GM19035 (cell line): ENCODE results near the gene DHRS12.

ENCODE experiments used
- ATAC-seq: cut with Tn5 transposase; IDR thresholded peaks from one replicate; pipeline ENCODE4 v1.9.1; 2021; ENCODE audit not compliant: unreplicated experiment

The DHRS12 gene

DNA sequence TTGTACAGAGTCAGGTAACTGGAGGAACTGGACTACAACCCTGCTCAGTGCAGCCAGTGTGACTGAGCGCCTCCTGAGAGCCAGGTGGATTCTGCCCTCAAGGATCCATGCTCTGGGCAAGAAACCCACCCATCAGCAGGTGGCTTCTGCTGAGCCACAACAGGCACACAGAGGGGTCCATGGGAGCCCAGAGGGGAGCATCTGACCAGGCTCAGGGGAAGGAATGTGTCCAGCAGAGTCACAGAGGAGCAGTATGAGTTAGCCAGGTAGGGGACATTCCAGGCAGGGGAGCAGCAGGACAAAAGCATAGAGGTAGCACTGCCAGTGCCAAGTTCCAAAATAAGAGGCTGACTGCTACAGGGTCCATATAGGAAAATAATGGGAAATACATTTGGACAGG, 19.9 kb downstream of the DHRS12 start:
- no peak for ATAC-seq

DNA sequence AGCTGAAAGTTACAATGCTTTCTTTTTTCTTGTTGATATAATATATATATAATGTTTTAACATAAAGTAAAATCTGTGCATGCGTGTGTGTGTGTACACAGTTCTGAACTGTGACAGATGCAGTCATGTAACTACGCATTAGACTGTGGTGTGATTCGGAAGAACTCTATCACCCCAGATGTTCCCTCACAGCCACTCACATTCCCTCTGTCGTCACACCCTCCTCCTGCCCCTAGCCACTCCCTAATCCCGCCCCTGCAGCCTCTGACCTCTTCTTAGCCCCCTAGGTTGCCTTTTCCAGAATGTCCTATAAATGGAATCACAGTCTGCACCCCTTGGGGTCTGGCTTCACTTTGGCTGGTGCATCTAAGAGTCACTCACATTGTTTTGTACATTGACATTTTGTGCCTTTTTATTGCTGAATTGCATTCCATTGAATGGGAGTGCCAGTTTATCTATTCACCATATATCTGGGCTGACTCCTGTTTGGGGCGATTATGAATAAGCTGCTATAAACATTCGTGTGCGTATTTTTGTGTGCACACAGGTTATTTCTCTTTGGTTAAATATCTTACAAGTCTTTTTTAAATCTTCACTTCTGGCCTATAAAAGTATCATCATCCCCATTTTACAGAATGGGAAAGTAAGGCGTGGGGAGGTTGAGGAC, 20.4 kb downstream of the DHRS12 start:
- no peak for ATAC-seq

DNA sequence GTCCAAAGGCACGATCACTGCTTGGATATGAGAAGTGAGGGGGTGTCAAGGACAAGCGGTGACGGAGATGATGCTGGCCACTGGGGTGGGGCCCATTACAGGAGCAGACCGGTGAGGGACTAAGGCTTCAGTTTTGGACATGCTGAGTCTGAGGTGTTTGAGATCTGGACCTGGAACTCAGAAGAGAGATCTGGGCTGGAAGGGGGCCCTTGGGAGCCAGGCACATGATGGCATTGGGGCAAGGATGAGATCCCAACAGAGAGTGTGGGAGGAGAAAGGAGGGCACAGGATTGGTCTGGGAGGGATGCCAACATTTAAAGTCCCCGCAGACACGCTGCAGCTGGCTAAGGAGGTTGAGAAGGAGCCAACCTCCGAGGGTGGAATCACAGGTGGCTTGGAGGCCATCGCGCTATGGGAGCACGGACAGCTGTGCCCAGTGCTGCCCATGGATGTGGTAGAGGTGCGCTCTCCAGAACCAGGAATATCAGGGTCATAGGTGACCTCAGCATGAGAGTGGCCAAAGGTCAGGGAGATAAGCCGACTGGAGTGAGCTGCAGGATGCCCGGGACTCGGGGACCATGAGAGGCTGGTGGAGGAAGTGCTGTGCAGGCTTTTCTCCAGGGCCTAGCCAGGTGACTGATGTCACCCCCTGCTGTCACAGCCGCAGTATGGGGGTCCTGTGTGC, 21.8 kb downstream of the DHRS12 start:
- no peak for ATAC-seq

DNA sequence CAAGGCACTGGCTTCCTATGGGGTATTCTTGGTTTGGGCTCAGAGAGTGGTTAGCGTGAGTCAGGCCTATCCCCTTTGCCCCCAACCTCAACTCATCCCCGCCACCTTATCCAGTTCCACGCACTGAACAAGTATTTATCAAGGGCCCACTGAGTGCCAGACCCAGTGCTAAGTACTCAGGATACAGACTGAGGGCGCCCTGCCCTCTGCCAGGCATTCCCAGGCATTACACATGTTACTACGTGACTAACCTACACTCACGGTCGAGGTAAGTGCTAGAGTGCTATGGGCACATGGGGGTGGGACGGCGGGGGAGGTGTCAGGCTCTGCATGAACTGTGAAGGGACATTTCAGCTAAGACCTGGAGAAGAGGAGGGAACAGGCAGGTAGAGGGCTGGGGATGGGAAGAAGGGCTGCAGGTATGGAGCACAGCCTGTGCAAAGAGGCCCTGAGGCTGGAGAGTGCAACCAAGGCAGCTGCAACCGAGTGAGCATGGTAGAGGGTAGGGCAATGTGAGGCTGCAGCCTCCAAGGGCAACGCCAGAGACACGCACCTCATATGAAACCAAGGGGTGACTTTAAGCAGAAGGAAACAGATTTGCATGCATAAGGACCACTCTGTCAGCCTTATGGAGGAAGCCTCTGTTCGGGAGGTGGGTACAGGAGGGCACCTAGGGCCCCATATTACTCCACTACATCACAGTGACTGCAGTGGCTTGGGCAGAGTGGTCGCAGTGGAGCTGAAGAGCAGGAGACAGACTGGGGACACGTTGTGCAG, 22.5 kb downstream of the DHRS12 start:
- ATAC-seq = no peak

DNA sequence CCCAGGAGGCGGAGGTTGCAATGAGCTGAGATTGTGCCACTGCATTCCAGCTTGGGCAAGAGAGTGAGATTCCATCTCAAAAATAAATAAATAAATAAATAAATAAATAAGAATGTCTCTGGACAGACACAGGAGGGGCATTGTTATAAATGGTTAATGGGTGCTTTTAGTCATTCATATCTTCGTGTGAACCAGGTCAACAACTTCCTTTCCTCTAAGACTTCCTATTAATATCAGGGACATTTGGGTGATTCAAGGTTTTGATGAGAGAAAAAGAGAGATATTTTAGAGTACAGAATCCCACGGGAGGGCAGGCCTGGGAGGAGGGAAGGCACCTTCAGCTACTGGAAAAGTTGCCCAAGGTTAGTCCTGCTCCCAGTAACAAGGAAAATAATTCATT, 23.9 kb downstream of the DHRS12 start:
- no peak for ATAC-seq

DNA sequence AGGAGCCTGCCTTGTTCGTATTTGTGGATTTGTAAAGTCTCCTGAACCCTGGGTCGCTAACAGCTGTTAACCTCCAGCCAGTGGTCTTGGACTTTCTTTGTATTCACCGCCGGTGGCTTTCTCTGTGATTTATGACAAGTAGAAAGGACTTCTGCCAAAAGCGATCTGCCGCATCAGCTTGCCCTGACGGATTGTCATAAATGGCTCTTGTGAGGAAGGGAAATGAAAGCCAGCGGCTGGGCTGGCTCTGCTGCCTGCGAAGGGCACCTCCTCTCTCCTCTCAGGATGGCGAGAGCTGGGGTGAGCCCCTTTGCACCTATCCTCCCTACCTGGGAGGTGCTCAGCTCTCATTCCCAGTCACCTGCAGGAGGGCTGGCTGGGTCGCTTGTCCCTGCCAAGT, 25.6 kb downstream of the DHRS12 start:
- no peak for ATAC-seq

DNA sequence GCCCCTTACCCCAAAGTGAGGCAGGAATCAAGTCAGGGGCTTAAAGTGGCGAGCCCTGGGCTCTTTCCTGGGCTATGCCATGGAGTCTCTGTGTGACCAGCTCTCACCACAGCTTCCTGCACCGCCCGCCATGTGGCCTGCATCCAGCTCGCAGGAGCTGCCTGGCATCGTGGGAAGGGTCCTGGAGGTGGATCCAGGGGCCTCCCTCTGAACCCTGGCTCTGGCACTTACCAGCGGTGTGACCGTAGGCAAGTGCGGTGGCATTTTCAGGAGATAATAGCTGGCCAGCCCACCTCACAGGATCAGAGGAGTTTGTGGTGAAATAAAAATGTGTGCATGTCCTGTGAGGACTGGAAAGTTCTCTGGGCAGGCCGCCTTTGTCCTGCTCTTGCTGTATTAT, 26.0 kb downstream of the DHRS12 start:
- no peak for ATAC-seq

DNA sequence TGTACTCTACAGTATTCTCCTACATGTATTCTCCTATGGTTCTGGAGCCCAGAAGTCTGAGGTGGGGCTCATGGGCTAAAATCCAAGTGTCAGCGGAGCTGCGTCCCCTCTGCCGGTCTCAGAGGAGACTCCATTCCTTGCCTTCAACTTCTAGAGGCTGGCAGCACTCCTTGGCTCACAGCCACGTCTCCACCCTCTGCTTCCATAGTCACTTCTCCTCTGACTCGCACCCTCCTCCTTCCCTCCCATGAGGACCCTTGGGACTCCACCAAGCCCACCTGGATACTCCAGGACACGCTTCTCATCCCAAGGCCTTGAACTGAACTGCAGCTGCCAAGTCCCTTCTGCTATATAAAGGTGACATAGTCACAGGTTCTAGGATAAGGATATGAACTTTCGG, 27.8 kb downstream of the DHRS12 start:
- no peak for ATAC-seq

DNA sequence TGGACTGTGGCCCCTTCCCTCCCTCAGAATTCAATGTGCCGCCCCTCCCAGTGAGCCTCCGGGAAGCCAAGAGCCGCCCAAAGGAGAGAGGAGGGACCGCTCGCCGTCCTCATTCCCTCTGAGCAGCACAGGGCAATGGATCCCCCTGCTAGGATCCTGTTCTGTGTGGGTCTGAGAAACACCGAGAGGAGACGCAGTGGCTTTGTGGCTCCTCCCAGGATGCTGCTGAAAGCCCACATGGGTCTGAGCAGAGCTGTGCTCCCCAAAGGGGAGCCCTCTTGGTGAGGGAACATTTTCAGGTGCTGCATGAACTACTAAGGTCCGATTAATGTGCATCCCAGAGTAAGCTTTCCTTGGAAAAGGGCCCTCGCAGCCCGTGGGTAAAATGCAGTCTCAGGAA, 30.4 kb downstream of the DHRS12 start:
- ATAC-seq = no peak

DNA sequence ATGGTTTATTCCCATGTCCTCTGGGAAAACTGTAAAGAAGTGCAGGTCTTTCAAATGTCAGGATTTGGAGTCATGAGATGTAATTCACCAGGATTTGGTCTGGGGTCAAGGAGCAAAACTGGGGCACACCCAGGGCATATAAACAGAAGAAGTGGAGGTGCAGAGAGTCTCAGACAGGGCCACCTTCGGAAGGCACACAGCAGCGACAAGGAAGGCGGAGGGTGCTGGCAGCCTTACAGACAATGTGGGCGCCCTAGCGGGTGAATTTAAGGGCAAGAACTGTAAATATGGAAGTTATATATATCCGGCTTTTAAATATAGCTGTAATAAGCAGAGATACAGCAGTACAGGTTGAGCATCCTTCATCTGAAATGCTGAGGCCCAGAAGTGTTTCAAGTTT, 31.2 kb downstream of the DHRS12 start:
- ATAC-seq = no peak

DNA sequence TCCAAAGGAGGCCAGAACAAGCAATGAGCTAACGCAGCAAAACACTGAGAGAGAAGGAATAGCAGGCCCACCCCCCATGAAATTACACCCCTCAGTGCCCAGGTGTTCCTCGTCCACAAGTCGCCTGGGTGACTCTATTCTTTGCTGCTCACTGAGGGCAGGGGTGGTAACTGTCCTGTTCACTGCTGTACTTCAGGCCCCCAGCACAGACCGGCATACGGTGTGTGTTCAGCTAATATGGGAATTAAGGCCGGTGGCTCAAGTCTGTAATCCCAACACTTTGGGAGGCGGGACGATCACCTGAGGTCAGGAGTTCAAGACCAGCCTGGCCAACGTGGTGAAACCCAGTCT, 31.9 kb downstream of the DHRS12 start:
- ATAC-seq = no peak

DNA sequence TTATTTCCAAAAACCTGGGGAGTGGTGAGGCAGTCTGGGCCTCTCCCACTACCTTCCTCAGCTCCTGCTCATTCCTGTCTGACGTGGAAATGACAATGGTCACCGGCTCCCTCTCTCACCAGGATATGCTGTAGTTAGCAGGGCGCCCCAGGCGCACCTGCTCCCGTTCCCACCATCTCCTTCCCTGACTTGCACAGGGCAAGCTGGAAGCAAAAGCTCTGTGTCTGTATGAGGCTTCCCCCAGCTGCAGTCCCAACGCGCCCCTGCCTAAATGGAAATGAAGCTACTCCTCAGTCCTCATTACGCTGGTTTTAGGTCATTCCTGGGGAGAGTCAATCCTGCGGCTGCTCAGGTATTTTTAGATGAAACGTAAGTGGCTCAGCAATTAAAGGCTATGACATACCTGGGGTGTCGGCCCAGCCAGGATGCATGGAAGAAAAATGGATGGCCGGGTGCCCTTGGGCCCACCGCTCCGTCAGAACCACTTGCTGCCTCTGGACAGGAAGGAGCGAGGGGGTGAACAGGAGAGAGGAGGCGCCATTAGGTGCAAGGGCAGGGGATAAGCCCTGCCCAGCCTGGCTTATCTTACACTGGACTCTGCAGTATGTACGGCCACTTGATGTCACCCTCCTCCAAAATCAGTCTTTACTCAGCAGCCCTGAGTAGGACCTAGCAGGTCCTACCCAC, 32.4 kb downstream of the DHRS12 start:
- no peak for ATAC-seq

DNA sequence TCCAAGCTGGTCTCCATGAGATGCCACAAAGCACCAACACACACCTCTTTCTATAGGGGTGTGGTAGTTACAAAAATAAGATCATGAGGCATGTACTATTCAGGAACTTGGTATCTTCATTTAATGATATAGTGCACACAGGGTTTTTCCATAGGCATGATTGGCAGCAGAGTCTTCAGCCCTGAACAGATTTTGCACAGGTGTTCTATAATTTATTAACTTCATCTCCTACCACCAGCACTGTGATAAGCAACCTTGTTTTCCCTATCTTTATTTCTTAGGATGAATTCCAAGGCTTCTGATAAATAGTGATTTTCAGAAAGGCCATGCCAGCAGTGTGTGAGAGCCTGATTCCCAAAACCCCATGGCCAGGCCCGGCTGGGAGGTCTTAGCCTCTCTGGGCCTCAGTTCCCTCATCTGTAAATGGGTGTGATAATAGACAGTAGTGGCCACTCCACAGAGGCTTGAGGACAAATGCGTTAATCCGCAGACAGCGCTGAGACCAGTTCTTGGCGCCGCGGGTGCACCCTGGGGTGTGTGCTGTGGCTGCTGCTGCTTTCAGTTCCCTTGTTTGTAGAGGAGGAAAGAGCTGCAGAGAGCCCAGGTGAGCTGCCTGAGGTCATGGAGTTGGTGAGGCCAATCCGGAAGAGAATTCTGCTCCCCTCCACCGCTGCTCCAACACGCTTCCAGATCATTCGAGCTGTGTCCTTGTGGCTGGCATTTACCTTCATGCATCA, 33.1 kb downstream of the DHRS12 start:
- no peak for ATAC-seq

DNA sequence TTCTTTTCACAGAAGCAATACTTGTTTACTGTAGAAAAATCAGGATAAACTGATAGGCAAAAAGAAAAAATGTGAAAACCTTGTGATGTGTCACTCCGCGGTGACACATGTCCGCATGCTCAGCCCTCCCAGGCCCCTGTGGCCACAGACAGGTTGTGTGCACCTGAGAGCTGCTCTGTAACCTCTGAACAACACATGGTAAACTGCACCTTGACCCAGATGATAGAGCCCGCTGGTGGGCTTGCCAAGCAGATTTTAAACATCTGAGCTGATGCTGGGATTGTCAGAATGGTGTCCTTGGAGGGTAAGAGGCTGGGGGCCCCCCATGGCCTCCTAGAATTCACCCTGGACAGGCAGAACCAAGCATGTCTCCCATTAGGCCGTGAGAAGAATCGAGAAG, 33.8 kb downstream of the DHRS12 start:
- no peak for ATAC-seq

DNA sequence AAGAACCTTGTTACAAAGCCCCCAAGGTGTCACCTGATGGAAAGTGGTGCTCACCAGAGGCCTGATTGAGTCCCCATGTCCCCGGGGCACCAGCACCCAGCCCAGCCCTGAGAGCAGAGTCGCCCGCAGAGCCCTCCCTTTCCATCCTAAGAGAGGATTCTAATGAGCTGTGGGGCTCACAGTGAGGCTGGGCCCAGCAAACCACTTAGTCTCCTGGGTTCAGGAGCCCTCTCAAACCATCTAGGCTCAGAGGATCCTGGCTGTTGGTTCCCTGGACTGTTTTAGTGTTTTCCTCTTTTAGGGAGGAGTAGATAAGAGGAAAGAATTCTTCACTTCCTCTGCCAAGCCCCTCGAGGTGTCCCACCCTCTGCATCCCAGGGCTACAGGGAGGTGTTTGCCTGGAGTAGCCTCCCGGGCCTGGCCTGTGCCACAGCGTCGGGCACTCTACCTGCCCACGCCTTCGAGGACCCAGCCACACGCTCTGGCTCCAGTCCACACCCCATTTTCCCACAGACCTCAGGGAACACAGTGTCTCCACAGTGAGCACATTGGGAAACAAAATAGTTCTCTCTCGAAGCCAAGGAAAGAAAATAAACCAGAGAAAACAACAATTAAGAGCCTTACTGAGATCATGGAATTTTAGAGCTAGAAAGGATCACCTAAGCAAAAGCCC, 34.4 kb downstream of the DHRS12 start:
- no peak for ATAC-seq

DNA sequence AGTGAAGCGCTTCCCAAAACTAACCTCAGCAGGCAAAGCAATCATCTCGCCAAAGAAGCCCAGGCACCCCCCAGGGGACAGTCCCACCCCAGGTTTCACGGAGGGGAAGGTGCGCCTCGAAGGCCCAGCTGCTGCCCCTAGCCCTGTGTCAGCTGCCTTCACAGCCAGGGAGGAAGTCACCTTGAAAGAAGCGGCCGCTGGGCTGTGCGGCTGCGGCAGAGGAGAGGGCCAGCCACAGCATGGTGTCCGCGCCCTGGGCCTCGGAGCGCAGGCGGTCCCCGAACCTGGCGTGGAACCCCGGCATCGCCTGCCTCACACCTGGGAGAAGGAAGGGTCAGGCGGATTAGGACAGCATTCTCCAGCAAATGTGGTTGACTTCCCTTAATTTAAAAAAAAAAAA, 35.0 kb downstream of the DHRS12 start:
- no peak for ATAC-seq

DNA sequence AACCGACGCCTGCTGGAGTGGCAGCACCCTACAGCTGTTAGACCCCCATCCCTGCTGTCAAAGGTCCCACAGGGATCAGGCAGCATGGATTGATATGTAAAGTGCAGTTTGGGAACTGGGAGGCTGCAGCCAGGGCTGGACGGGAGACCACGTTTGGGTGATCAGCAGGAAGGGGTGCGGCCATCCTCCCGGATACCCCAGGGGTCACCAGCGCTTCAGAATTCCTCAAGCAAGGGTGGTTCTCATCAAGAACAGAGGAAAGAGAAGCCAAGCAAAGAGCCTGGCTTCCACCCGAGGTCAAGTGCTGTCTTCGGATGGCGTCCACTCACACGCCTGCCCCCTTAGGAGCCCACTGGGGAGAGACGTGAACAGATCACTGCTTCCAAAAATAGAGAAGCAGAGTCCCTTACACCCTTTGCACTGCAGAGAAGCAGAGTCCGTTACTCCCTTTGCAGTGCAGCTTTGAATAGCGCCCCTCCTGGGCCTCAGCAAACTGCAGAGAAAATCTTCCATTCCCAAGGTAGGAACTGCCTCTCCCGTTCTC, 35.5 kb downstream of the DHRS12 start:
- no peak for ATAC-seq

DNA sequence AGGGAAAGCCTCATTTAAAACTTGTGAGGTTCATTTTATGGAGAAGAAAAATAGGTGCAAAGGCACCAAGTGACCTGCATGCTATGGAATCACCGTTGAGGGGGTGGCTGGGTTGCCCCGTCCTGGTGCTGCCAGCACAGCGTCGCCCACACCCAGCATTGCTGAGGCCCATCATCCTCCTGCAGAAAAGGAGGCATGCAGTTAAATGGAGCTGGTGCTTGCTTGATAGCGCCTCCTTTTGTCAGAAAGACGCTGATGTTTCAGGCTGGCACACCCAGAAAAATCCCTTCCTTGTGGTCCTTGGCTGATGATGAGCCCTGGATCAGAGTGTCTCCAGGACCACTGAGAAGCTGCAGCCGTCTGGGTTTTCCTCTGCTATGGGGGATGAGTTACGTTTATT, 36.9 kb downstream of the DHRS12 start:
- ATAC-seq = no peak

DNA sequence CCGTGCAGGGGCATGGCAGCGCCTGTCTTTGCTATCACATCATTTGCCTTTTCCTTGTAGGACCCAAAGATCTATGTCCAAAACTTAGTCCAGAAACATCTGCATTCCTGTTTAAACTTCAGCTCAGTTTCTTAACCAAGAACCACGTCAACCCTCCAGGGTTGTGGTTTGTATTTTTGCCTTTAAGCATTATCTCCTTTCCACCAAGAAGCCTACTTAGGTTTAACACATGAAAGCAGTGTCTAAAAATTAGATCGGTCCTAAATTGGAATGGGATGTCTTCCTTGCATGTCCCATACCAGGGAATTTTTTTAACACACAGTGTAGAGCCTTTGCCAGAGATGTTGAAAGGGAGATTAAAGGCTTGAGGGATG, 38.8 kb downstream of the DHRS12 start:
- no peak for ATAC-seq
